HFFc6 (cell line): ENCODE data around the gene IL1F10. TPM values are rescaled to one million over a fixed set of nuclear protein-coding genes. Genes with fewer than 3 reads are reported as not detected.

Experiments
- DNase-seq: peaks from one replicate; pipeline ENCODE4 v3.0.0-alpha.2; 2018
- H3K27ac Mint-ChIP-seq: 2 replicates; pipeline ENCODE4 v1.8.0; 2020; ENCODE audit warnings: mild to moderate bottlenecking, mixed read lengths
- H3K27me3 Mint-ChIP-seq: 2 replicates; pipeline ENCODE4 v1.8.0; 2021; ENCODE audit warnings: mild to moderate bottlenecking, moderate library complexity, mixed read lengths; ENCODE audit not compliant: insufficient read depth
- H3K36me3 Mint-ChIP-seq: 2 replicates; pipeline ENCODE4 v1.8.0; 2021; ENCODE audit warnings: low read depth, mixed read lengths
- H3K4me1 Mint-ChIP-seq: 2 replicates; pipeline ENCODE4 v1.8.0; 2020; ENCODE audit warnings: low read depth, mixed read lengths
- H3K4me3 Mint-ChIP-seq: 2 replicates; pipeline ENCODE4 v1.8.0; 2020; ENCODE audit warnings: mild to moderate bottlenecking, moderate library complexity, mixed read lengths
- H3K9me3 Mint-ChIP-seq: 2 replicates; pipeline ENCODE4 v1.8.0; 2020; ENCODE audit warnings: mild to moderate bottlenecking, mixed read lengths
- CTCF ChIP-seq: fragments of 200-600 bp; sonication (generic); IDR thresholded peaks from 2 replicates; pipeline ENCODE4 v1.5.0; 2021; ENCODE audit warnings: antibody characterized with exemption, mild to moderate bottlenecking
- total RNA-seq, 6 experiments: library from RNA; stranded (reverse); fragmentation: NEBNext Ultra II Directional; extraction: Animal tissue kit (Norgen Biotek cat#: 25700); gene quantifications; 2 replicates in 1 of 6; 3 replicates in 5 of 6; pipeline ENCODE4 v1.2.3, GENCODE V29; 2021

Gene IL1F10
- total RNA-seq, 6 experiments from 2014 or later: not detected

GRCh38 chr2:113103277-113103676 is 35.5 kb downstream of the IL1F10 start:
- DNase-seq: no peak
- H3K27me3 Mint-ChIP-seq: peaks cover 5% of the 10 kb centered on the region
- H3K4me3 Mint-ChIP-seq: no peak overlapping the region
- no peaks in the 10 kb centered on the region for H3K36me3 Mint-ChIP-seq
- peaks cover 18% of the 10 kb centered on the region for H3K4me1 Mint-ChIP-seq
- no peaks in the 10 kb centered on the region for H3K9me3 Mint-ChIP-seq
- no peak for TF ChIP-seq CTCF
- H3K27ac Mint-ChIP-seq: no peak overlapping the region

- Mint-ChIP-seq H3K4me3 (no peak overlapping the region), H3K27ac (no peak overlapping the region), H3K9me3 (no peaks in the 10 kb centered on the region), H3K4me1 (peaks cover 18% of the 10 kb centered on the region), H3K36me3 (no peaks in the 10 kb centered on the region), H3K27me3 (peaks cover 2% of the 10 kb centered on the region)
- no peak for DNase-seq
- no peak for TF ChIP-seq CTCF
Observed at GRCh38 chr2:113104054-113104611, 36.4 kb downstream of the IL1F10 start.

- Mint-ChIP-seq H3K4me1 (peaks cover 18% of the 10 kb centered on the region), H3K4me3 (no peak overlapping the region), H3K27ac (no peak overlapping the region), H3K36me3 (no peaks in the 10 kb centered on the region), H3K9me3 (no peaks in the 10 kb centered on the region), H3K27me3 (peaks cover 2% of the 10 kb centered on the region)
- peak; percentile 64 for DNase-seq
- no peak for TF ChIP-seq CTCF
Observed at GRCh38 chr2:113105047-113105785, 37.4 kb downstream of the IL1F10 start.

- H3K36me3 Mint-ChIP-seq: no peaks in the 10 kb centered on the region
- H3K27ac Mint-ChIP-seq: no peak overlapping the region
- no peaks in the 10 kb centered on the region for H3K4me1 Mint-ChIP-seq
- no peak overlapping the region for H3K4me3 Mint-ChIP-seq
- H3K9me3 Mint-ChIP-seq: no peaks in the 10 kb centered on the region
- TF ChIP-seq CTCF: no peak
- no peak for DNase-seq
- H3K27me3 Mint-ChIP-seq: peaks cover 8% of the 10 kb centered on the region; the same call in 1 of the 2 replicates
Observed at GRCh38 chr2:113111121-113111520, 43.4 kb downstream of the IL1F10 start.

- Mint-ChIP-seq H3K4me1 (no peaks in the 10 kb centered on the region), H3K36me3 (no peaks in the 10 kb centered on the region), H3K27me3 (peaks cover 8% of the 10 kb centered on the region; the same call in 1 of the 2 replicates), H3K27ac (no peak overlapping the region), H3K4me3 (no peak overlapping the region), H3K9me3 (no peaks in the 10 kb centered on the region)
- DNase-seq: no peak
- TF ChIP-seq CTCF: no peak
Observed at GRCh38 chr2:113111823-113112287, 44.1 kb downstream of the IL1F10 start.
